Small intestine (tissue), 7 donors: ENCODE results near the gene USP51. TPM values are rescaled to one million over a fixed set of nuclear protein-coding genes. Genes with fewer than 3 reads are reported as not detected.
"Not testable (repeated sequence)": the region's sequence is repeated elsewhere in the genome, so short reads cannot be mapped to it uniquely, and the experiment has no call there.

ENCODE experiments used
- DNase-seq, 2 donors: peaks; one replicate each; pipeline versions ENCODE4 v3.0.0 to v3.0.0-alpha.2; 2013
- FAIRE-seq: peaks from 2 replicates; lab custom pipeline; 2012; peaks lifted over from hg19 to GRCh38; lab: Jason Lieb, UNC
- H3K27ac ChIP-seq, 3 donors: one replicate each; pipeline ENCODE4 v1.5.1; 2013; ENCODE audit warnings: low read length in 2 of 3, mild to moderate bottlenecking in 2 of 3, control low read depth in 1 of 3, inconsistent platforms in 1 of 3, low read depth in 1 of 3, moderate library complexity in 1 of 3
- H3K27me3 ChIP-seq, 3 donors: one replicate each; pipeline ENCODE4 v1.6.1; 2013; ENCODE audit warnings: low read length in 3 of 3, inconsistent platforms in 1 of 3; ENCODE audit not compliant: control insufficient read depth in 3 of 3, insufficient read depth in 3 of 3
- H3K36me3 ChIP-seq, 3 donors: one replicate each; pipeline ENCODE4 v1.6.1; 2013; ENCODE audit warnings: low read length in 3 of 3, inconsistent platforms in 1 of 3, low read depth in 1 of 3, mild to moderate bottlenecking in 1 of 3, moderate library complexity in 1 of 3; ENCODE audit not compliant: control insufficient read depth in 3 of 3, insufficient read depth in 2 of 3
- H3K4me1 ChIP-seq, 3 donors: one replicate each; pipeline ENCODE4 v1.6.1; 2013; ENCODE audit warnings: low read length in 2 of 3, inconsistent platforms in 1 of 3, low read depth in 1 of 3, mild to moderate bottlenecking in 1 of 3, moderate library complexity in 1 of 3; ENCODE audit not compliant: control insufficient read depth in 3 of 3, insufficient read depth in 2 of 3
- H3K4me3 ChIP-seq, 3 donors: one replicate each; pipeline ENCODE4 v1.5.1; 2013; ENCODE audit warnings: low read length in 3 of 3, control low read depth in 1 of 3, inconsistent platforms in 1 of 3, low read depth in 1 of 3, mild to moderate bottlenecking in 1 of 3, moderate library complexity in 1 of 3
- H3K9me3 ChIP-seq, 2 donors: one replicate each; pipeline ENCODE4 v1.6.1; 2013; ENCODE audit warnings: low read depth in 1 of 2, low read length in 1 of 2; ENCODE audit not compliant: control insufficient read depth in 2 of 2, insufficient read depth in 1 of 2
- WGBS, 3 donors: extraction: QIAGEN DNeasy Blood & Tissue Kit; methylation state at CpG; one replicate each; pipeline ENCODE4 v1.1.7; 2013; 5-methylcytosine and 5-hydroxymethylcytosine counted together
- polyA plus RNA-seq, 4 donors: library from polyadenylated mRNA; stranded (reverse) in 3 of 4; unstranded in 1 of 4; fragments of 200-250 nt in 3 of 4; fragments of 120-200 nt in 1 of 4; gene quantifications; one replicate each; pipeline versions ENCODE4 v1.2.1 to v1.2.3, GENCODE V29; 2013
- donor health status: healthy with polysubstance abuse.
- donor health status: control.
- donor health status: control.
- donor health status: Bipolar disorder and iron deficiency.
- donor health status: healthy.

The USP51 gene
- polyA plus RNA-seq, 4 donors = 0.40 to 9.8 TPM; not detected in 2

DNA sequence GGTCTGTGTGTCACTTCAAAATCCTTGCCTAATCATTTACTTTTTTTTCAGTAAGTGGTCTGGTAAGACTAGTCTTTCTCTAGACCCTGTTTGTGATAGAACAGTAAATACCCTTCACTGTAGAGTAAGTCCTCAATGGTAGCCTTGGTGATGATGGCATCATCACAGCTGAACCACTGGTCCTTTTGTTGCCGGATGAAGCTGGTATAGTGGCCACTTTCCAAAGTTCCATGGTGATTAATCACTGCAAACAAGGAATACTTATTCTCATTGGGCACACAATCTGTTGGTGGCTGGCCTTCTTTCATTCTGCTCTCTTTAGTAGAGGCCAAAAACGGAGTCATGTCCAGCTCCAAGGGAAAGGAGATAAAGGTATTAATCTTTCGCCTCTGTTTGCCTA is 2.9 kb downstream of the USP51 start:
- H3K27me3 ChIP-seq = no peaks in the 10 kb centered on the region
- no peak for FAIRE-seq
- DNase-seq = no peak
- WGBS, 3 donors = 81 to 89% (median 84%) methylated on average over 3 of the region's 3 CpGs
- H3K4me1 ChIP-seq = no peaks in the 10 kb centered on the region
- no peaks in the 10 kb centered on the region for H3K9me3 ChIP-seq
- no peak overlapping the region for H3K4me3 ChIP-seq
- no peak overlapping the region for H3K27ac ChIP-seq
- H3K36me3 ChIP-seq = no peaks in the 10 kb centered on the region

DNA sequence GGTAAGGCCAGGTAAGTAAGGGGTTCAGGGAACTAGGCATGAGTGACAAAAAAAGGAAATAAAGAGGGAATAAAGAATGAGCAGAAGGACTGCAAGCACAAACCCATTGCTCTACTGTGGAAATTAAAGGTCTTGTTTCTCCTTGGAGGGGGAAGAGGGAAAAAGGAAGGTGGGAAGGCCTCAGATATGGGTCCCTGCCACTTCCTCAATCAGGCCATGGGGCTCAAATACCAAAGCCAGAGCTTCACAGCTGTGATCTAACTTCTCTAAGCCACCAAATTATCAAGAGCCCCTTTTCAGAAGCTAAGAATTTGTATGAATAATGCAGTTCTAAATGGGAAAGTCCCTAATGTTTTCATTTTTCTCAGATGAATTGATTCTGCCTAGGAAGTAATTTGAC is 4.7 kb downstream of the USP51 start:
- Histone ChIP-seq H3K4me1 (no peaks in the 10 kb centered on the region), H3K36me3 (no peaks in the 10 kb centered on the region), H3K27ac (no peak overlapping the region), H3K4me3 (no peak overlapping the region), H3K9me3 (no peaks in the 10 kb centered on the region), H3K27me3 (no peaks in the 10 kb centered on the region)
- FAIRE-seq = no peak
- DNase-seq = no peak

DNA sequence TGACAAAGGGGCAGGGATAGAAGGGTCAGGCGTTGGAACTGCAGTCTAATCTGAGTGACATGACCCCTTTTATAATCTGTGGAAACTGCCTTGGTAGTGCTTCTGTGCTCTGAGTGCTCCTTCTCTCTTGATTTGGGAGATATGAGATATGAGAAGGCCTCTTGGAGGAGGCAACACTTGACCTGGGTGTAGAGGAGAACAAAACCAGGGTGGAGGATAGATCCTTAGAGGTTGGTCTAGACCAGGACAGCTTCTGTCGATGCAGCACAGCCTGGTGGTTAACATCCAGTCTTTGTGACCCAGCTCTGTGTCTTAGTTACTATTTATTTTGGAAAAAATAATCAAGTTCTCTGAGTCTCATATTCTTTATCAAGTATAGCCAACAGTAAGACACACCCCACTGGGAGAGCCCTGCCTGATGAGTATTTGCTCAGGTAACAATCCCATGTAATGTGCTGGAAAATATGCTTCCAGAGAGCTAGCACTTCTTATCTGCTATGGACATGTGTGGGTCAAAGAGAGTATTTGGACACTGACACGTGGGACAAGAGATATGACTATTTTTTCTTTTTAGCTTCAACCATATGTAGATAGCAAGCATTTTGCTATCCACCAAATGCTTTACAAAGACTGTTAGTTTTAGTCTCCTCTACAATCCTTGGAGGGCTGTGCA is 9.1 kb downstream of the USP51 start:
- no peaks in the 10 kb centered on the region for H3K27me3 ChIP-seq
- DNase-seq (no peak), FAIRE-seq (no peak)
- no peaks in the 10 kb centered on the region for H3K4me1 ChIP-seq
- H3K4me3 ChIP-seq = no peak overlapping the region
- WGBS, 3 donors = 37 to 73% (median 51%) methylated on average over 3 of the region's 3 CpGs
- H3K9me3 ChIP-seq = no peaks in the 10 kb centered on the region
- no peaks in the 10 kb centered on the region for H3K36me3 ChIP-seq
- H3K27ac ChIP-seq = no peak overlapping the region

DNA sequence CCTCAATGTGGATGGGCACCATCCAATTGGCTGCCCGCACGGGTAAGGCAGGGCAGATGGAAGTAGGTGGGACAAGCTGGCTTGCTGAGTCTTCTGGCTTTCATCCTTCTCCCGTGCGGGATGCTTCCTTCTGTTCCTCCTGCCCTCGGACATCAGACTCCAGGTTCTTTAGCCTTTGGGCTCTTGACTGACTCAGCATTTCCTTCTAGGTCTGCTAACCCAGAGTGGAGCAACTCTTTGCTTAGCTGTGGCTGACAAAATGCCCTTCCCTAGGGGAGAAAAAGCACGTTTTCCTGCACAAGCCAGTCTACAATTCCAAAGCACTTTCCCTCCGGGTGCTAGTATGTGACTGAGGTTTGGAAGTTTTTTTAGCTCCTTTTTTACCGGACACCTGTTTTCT is 9.7 kb downstream of the USP51 start:
- DNase-seq = not testable (repeated sequence)

DNA sequence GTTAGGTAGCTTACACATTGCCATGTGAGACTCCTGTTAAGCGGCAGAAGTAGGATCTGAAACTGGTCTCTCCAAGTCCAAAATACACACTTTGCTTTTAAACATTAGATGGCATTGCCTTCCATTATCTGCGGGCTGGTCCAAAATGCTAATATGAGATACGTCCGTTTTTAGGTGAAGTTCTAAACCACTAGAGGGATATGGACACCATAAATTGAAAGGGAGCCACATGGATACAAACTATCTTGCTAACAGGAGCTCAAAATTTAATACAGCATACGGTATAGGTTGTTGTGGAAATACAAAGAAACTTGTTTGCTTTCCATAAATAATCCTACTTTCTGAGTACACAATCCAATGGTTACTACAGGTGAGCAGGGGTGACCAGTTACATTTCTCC is 23.9 kb downstream of the USP51 start:
- WGBS, 3 donors = no CpG with 5 or more reads among the region's 5 CpGs

More for the DNA sequence above, 9.7 kb downstream of the USP51 start:
- H3K36me3 ChIP-seq, FAIRE-seq, H3K27ac ChIP-seq, H3K4me3 ChIP-seq, H3K4me1 ChIP-seq, H3K27me3 ChIP-seq, H3K9me3 ChIP-seq: not testable (repeated sequence)
- WGBS, 3 donors = 76 to 90% (median 89%) methylated on average over 4 of the region's 8 CpGs

DNA sequence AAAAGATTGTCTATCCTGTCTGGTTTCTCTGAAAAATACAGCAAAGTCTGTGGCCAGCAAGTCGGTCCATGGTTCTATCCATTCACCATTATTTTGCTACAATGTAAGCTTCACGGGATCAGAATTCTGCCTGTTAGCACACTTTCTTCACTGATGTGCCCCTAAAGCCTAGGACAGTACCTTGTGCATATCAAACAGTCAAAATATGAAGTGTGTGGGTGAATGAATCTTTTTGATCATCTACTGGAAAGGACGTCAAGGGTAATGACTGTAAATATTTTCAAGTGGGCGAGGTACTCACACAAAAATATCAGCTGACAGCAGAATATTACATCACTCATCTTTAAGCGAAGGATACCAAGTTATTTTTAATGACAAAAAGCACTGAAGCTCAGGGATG is 24.5 kb downstream of the USP51 start:
- H3K36me3 ChIP-seq, FAIRE-seq, H3K27ac ChIP-seq, H3K9me3 ChIP-seq, DNase-seq, H3K4me3 ChIP-seq, H3K4me1 ChIP-seq, H3K27me3 ChIP-seq: not testable (repeated sequence)
- WGBS, 3 donors = no CpG with 5 or more reads among the region's 5 CpGs

More for the DNA sequence above, 23.9 kb downstream of the USP51 start:
- not testable (repeated sequence) for FAIRE-seq, H3K27me3 ChIP-seq, H3K36me3 ChIP-seq, H3K9me3 ChIP-seq, H3K4me1 ChIP-seq, H3K4me3 ChIP-seq, H3K27ac ChIP-seq, DNase-seq

DNA sequence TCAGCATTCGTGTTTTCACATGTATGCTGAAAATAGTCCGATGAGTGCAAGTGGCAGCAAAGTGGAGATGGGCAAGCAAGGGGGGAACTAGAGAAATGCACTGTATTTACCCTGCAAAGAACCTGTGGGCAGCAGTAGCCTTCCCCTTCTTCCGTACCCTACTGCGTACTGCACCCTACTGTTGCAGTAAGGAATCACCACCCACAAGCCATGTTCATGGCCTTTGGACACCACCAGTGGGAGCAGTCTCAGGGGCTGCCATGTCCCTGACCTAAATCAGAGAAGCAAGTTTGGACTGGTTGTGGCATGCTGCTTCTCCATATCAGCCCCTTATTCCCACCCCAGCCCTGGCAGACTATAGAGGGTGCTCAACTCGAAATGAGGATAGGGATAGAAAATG is 25.6 kb downstream of the USP51 start:
- no CpG with 5 or more reads among the region's 5 CpGs for WGBS, 3 donors
- H3K4me1 ChIP-seq, H3K27ac ChIP-seq, DNase-seq, FAIRE-seq, H3K27me3 ChIP-seq, H3K4me3 ChIP-seq, H3K36me3 ChIP-seq, H3K9me3 ChIP-seq: not testable (repeated sequence)

DNA sequence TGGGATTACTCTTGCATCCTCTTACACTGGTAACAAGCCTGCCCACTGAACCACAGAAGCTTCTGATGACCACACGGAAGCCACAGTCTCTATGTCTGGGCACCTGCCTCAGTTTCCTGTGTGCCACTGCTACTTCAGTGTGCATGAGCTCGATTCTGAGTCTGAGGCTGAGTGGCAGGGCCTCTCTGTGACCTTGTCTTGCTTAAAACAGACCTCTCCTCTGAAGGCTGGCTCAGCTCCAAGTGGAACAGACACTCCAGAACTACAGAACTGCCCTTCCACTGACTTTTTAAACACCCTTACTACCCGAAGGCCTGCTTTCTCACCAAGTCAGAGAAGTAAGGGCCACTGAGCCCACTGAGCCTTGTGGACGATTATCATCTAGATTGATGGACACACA is 29.7 kb downstream of the USP51 start:
- not testable (repeated sequence) for H3K9me3 ChIP-seq, H3K27me3 ChIP-seq, FAIRE-seq, DNase-seq, H3K4me3 ChIP-seq, H3K36me3 ChIP-seq, H3K27ac ChIP-seq, H3K4me1 ChIP-seq
- no CpG with 5 or more reads among the region's 4 CpGs for WGBS, 3 donors

DNA sequence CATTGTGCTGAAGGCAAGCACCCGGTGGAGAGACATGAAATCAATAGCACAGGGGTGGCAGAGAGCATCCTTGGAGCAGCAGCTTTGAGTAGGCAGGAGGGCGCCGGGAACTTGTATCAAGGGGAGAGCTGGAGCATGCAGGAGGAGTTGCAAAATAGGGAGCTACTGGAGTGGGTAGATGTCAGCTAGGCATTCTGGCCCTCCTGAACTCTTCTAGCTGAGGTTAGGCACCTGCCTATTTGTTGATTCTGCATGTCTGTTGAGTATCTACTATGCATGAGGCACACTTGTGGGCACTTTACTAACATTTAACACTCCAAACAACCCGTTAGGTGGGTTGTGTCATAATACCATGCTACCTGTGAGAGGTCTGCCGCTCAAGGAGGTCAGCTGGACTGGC is 30.2 kb downstream of the USP51 start:
- H3K27ac ChIP-seq, FAIRE-seq, DNase-seq, H3K9me3 ChIP-seq, H3K36me3 ChIP-seq, H3K27me3 ChIP-seq, H3K4me3 ChIP-seq, H3K4me1 ChIP-seq: not testable (repeated sequence)
- WGBS, 3 donors = no CpG with 5 or more reads among the region's 5 CpGs
